Activated CD4-positive, alpha-beta memory T cell treated with anti-CD3 and anti-CD28 coated beads for 36 hours (primary cell): ENCODE measurements around the gene TPCN1. TPM values are rescaled to one million over a fixed set of nuclear protein-coding genes. Genes with fewer than 3 reads are reported as not detected.

Experiments used
- CTCF ChIA-PET: fragments of 350-600 bp; sonication (Branson Sonifier 250); formaldehyde crosslinking; loops from one replicate; lab custom pipeline; 2021; ENCODE audit warnings: antibody characterized with exemption, inconsistent platforms; lab: Charles Lee
- POLR2A ChIA-PET: fragments of 350-600 bp; sonication (Branson Sonifier 250); formaldehyde crosslinking; loops from one replicate; lab custom pipeline; 2021; ENCODE audit warnings: antibody characterized with exemption; lab: Charles Lee
- DNase-seq: peaks from one replicate; pipeline ENCODE4 v3.0.0-alpha.2; 2020
- H3K27ac Mint-ChIP-seq: one replicate; pipeline ENCODE4 v1.8.0; 2021; ENCODE audit warnings: mixed read lengths
- H3K27me3 Mint-ChIP-seq: one replicate; pipeline ENCODE4 v1.8.0; 2021; ENCODE audit warnings: mixed read lengths
- H3K36me3 Mint-ChIP-seq: one replicate; pipeline ENCODE4 v1.8.0; 2021; ENCODE audit warnings: mixed read lengths
- H3K4me1 Mint-ChIP-seq: one replicate; pipeline ENCODE4 v1.8.0; 2021; ENCODE audit warnings: low read depth, mixed read lengths
- H3K4me3 Mint-ChIP-seq: one replicate; pipeline ENCODE4 v1.8.0; 2021; ENCODE audit warnings: mild to moderate bottlenecking, mixed read lengths
- H3K9me3 Mint-ChIP-seq: one replicate; pipeline ENCODE4 v1.8.0; 2021; ENCODE audit warnings: mixed read lengths
- intact Hi-C: fragments of 100-400 bp; cut with micrococcal nuclease; formaldehyde crosslinking; loops from one replicate; pipeline ENCODE4 v1.15.1; 2023
- total RNA-seq, 2 experiments: library from RNA; stranded (reverse); gene quantifications; one replicate each; pipeline ENCODE4 v1.2.3, GENCODE V29; 2021

TPCN1 gene
- total RNA-seq, 2 experiments from 2014 or later = 44.0 to 51.6 TPM

- H3K4me3 Mint-ChIP-seq = no peak overlapping the region
- no peak overlapping the region for H3K27ac Mint-ChIP-seq
- peaks cover 30% of the 10 kb centered on the region for H3K36me3 Mint-ChIP-seq
- ChIA-PET CTCF (interaction anchor here (1.6 kb wide), 1 partner anchor 13 kb away, joined by 6 read pairs; no protein-coding TSS in a partner anchor), POLR2A (no interaction called here)
- no peaks in the 10 kb centered on the region for H3K27me3 Mint-ChIP-seq
- intact Hi-C loops = no loop called here
- H3K4me1 Mint-ChIP-seq = no peaks in the 10 kb centered on the region
- peak; percentile 22 for DNase-seq
- H3K9me3 Mint-ChIP-seq = no peaks in the 10 kb centered on the region
Measured at GRCh38 chr12:113310489-113310888, 89.2 kb downstream of the TPCN1 start.

DNA sequence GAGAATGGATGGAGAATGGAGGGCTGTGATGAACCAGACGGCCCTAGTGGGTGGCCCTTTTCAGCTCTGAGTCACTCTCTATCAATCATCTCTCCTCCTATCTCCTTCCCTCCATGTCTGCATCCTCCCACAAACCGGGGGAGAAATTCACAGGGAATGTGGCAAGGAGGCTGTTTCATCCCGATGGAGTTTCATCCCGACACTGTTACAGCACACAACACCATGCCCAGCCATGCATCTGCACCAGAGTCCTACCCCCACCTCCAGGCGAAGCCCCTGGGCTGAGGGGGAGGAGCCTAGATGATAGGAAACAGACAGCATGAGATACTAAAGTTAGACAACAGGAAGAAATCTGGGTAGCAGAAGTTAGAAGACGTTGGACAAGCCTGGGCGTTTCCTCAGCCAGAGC, 92.9 kb downstream of the TPCN1 start:
- CTCF ChIA-PET = interaction anchor here (1.3 kb wide), 1 partner anchor 111 kb away, joined by 3 read pairs; no protein-coding TSS in a partner anchor
- intact Hi-C loops = no loop called here

DNA sequence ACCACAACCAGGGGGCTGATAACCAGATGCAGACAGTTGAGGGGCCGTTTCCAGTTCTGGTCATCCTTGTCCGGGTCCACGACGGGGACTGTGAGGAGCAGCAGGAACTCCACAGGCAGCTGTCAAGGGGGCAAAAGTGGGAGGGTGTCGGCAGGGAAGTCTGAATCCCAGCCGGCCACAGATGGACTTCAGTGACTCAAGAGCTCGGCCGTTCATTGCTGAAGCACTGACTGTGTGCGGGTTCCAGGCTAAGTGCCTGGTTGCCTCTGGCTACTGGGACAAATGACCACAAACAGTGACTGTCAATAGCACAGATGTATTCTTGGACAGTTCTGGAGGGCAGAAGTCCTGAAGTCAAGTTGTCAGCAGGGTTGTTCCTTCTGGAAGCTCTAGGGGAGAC, 94.1 kb downstream of the TPCN1 start:
- DNase-seq = no peak
- ChIA-PET CTCF (no interaction called here), POLR2A (no interaction called here)
- Mint-ChIP-seq H3K9me3 (no peaks in the 10 kb centered on the region), H3K4me3 (no peak overlapping the region), H3K27ac (no peak overlapping the region), H3K27me3 (no peaks in the 10 kb centered on the region), H3K4me1 (no peaks in the 10 kb centered on the region), H3K36me3 (peaks cover 43% of the 10 kb centered on the region)
- intact Hi-C loops = no loop called here

More for the DNA sequence above, 92.9 kb downstream of the TPCN1 start:
- Mint-ChIP-seq H3K9me3 (no peaks in the 10 kb centered on the region), H3K36me3 (peaks cover 40% of the 10 kb centered on the region), H3K4me1 (no peaks in the 10 kb centered on the region), H3K27ac (no peak overlapping the region), H3K27me3 (no peaks in the 10 kb centered on the region), H3K4me3 (no peak overlapping the region)
- no peak for DNase-seq
- POLR2A ChIA-PET = no interaction called here

DNA sequence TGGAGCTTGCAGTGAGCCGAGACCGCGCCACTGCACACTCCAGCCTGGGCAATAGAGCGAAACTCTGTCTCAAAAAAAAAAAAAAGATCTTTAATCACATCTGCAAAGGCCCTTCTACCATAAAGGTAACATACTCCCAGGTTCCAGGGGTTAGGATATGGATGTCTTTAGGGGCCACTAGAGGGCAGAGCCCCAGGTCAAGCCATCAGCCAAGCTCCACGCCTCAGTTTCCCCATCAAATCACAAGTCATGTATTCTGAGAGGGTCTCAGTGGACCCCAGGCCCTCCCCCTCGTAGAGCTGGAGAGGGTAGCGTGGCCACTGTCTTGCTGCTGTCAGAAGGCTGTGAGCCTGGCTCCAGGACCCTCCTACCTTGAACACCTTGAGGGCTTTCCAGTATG, 94.9 kb downstream of the TPCN1 start:
- intact Hi-C loops = no loop called here
- DNase-seq = no peak
- POLR2A ChIA-PET = no interaction called here
- Mint-ChIP-seq H3K4me3 (no peak overlapping the region), H3K9me3 (no peaks in the 10 kb centered on the region), H3K36me3 (peaks cover 39% of the 10 kb centered on the region), H3K27ac (no peak overlapping the region), H3K4me1 (no peaks in the 10 kb centered on the region), H3K27me3 (no peaks in the 10 kb centered on the region)
- CTCF ChIA-PET = interaction anchor here (0.5 to 1.2 kb wide), 2 partner anchors 47 to 117 kb away, joined by 3 read pairs; no protein-coding TSS in a partner anchor

DNA sequence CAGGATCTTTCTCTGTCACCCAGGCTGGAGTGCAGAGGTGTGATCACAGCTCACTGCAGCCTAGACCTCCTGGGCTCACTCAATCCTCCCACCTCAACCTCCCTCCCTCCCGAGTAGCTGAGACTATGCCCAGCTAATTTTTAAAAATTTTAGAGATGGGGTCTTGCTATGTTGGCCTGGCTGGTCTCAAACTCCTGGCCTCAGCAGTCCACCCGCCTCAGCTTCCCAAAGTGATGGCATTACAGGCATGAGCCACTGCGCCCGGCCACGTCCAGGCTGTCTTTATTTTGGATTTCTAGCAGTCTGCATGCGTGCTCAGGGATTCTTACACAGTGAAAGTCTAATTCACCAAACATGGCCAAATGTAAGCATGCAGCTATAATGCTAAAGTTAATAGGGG, 95.9 kb downstream of the TPCN1 start:
- ChIA-PET CTCF (interaction anchor here (1.2 kb wide), 1 partner anchor 46 kb away, joined by 3 read pairs; no protein-coding TSS in a partner anchor), POLR2A (no interaction called here)
- Mint-ChIP-seq H3K4me1 (no peaks in the 10 kb centered on the region), H3K9me3 (peaks cover 2% of the 10 kb centered on the region), H3K4me3 (no peak overlapping the region), H3K27ac (no peak overlapping the region), H3K27me3 (no peaks in the 10 kb centered on the region), H3K36me3 (peaks cover 41% of the 10 kb centered on the region)
- no peak for DNase-seq
- intact Hi-C loops = no loop called here

DNA sequence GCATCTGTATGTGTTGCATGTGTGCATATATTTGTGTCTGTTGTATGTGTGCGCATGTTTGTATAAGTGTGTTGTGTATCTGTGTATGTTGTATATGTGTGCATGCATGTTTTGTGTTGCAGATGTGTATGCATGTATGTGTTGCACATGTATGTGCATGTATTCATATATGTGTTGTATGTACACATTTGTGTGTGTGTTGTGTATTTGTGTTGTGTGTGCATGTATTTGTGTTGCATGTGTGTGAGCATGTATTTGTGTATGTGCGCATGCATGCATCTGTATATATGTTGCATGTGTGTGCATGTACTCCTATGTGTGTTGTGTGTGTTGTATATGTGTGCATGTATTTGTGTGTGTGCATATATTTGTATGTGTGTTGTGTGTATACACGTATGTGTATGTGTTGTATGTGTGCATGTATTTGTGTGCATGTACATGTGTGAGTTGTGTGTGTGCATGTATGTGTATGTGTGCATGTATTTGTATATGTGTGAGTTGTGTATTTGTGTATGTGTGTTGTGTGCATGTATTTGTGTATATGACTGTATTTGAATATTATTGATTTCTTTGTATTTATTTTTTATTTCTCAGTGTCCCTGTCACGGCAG, 96.9 kb downstream of the TPCN1 start:
- Mint-ChIP-seq H3K4me3 (no peak overlapping the region), H3K27ac (no peak overlapping the region), H3K4me1 (peaks cover 3% of the 10 kb centered on the region), H3K9me3 (peaks cover 5% of the 10 kb centered on the region), H3K27me3 (no peaks in the 10 kb centered on the region), H3K36me3 (peaks cover 45% of the 10 kb centered on the region)
- DNase-seq = no peak
- intact Hi-C loops = no loop called here
- CTCF ChIA-PET = no interaction called here
- POLR2A ChIA-PET = no interaction called here

GRCh38 chr12:113318900-113319628, 97.8 kb downstream of the TPCN1 start:
- intact Hi-C loops = no loop called here
- H3K27me3 Mint-ChIP-seq = no peaks in the 10 kb centered on the region
- H3K27ac Mint-ChIP-seq = no peak overlapping the region
- DNase-seq = no peak
- H3K4me3 Mint-ChIP-seq = no peak overlapping the region
- H3K9me3 Mint-ChIP-seq = peaks cover 5% of the 10 kb centered on the region
- CTCF ChIA-PET = no interaction called here
- H3K4me1 Mint-ChIP-seq = peaks cover 6% of the 10 kb centered on the region
- POLR2A ChIA-PET = no interaction called here
- peaks cover 44% of the 10 kb centered on the region for H3K36me3 Mint-ChIP-seq

DNA sequence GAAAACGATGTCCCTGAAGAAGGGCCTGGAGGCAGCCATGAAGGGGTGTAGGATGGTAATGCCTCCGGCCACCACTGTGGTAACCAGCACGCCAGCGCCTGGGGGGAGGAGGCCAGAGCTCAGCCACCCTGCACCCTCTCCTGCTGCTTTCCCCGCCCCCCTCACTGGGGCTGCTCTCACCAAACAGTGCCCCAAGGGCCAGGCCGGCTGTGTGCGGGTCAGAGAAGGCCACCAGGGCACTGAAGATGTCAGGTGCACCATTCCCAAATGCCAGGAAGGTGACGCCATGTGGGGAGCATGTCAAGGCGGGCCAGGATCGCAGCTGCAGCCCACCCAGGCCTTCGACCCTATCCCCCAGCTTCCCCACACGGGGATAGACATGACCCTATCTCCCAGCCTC, 99.1 kb downstream of the TPCN1 start:
- Mint-ChIP-seq H3K27me3 (no peaks in the 10 kb centered on the region), H3K4me1 (peaks cover 6% of the 10 kb centered on the region), H3K27ac (no peak overlapping the region), H3K9me3 (peaks cover 5% of the 10 kb centered on the region), H3K36me3 (peaks cover 37% of the 10 kb centered on the region), H3K4me3 (no peak overlapping the region)
- no peak for DNase-seq
- POLR2A ChIA-PET = no interaction called here
- CTCF ChIA-PET = no interaction called here
- intact Hi-C loops = no loop called here

GRCh38 chr12:113322343-113322742, 101.1 kb downstream of the TPCN1 start:
- ChIA-PET POLR2A (no interaction called here), CTCF (interaction anchor here (1.0 to 1.8 kb wide), 2 partner anchors 12 to 103 kb away, joined by 3 to 6 read pairs; no protein-coding TSS in a partner anchor)
- Mint-ChIP-seq H3K27me3 (no peaks in the 10 kb centered on the region), H3K36me3 (peaks cover 36% of the 10 kb centered on the region), H3K4me3 (no peak overlapping the region), H3K9me3 (peaks cover 5% of the 10 kb centered on the region), H3K27ac (no peak overlapping the region), H3K4me1 (peaks cover 6% of the 10 kb centered on the region)
- intact Hi-C loops = no loop called here
- no peak for DNase-seq

- peaks cover 12% of the 10 kb centered on the region for H3K4me1 Mint-ChIP-seq
- ChIA-PET CTCF (interaction anchor here (1.2 kb wide), 1 partner anchor 99 kb away, joined by 5 read pairs; no protein-coding TSS in a partner anchor), POLR2A (interaction anchor here (0.5 kb wide), 1 partner anchor 140 kb away, joined by 3 read pairs; the partner anchor contains the start of genes DDX54 and RITA1)
- peaks cover 24% of the 10 kb centered on the region for H3K36me3 Mint-ChIP-seq
- intact Hi-C loops = no loop called here
- no peaks in the 10 kb centered on the region for H3K27me3 Mint-ChIP-seq
- no peak overlapping the region for H3K27ac Mint-ChIP-seq
- H3K9me3 Mint-ChIP-seq = peaks cover 5% of the 10 kb centered on the region
- no peak for DNase-seq
- H3K4me3 Mint-ChIP-seq = no peak overlapping the region
Measured at GRCh38 chr12:113325916-113326315, 104.7 kb downstream of the TPCN1 start.

GRCh38 chr12:113326775-113327395, 105.6 kb downstream of the TPCN1 start:
- H3K27ac Mint-ChIP-seq = peak overlapping the region; percentile 8
- DNase-seq = no peak
- no peak overlapping the region for H3K4me3 Mint-ChIP-seq
- H3K36me3 Mint-ChIP-seq = peaks cover 26% of the 10 kb centered on the region
- ChIA-PET POLR2A (interaction anchor here (0.5 to 0.7 kb wide), 2 partner anchors 141 to 332 kb away, joined by 3 to 6 read pairs; partner anchors contain the start of genes DDX54 and RITA1), CTCF (interaction anchor here (0.8 to 1.2 kb wide), 2 partner anchors 98 to 104 kb away, joined by 3 to 5 read pairs; no protein-coding TSS in a partner anchor)
- no peaks in the 10 kb centered on the region for H3K27me3 Mint-ChIP-seq
- H3K9me3 Mint-ChIP-seq = peaks cover 5% of the 10 kb centered on the region
- intact Hi-C loops = no loop called here
- H3K4me1 Mint-ChIP-seq = peaks cover 16% of the 10 kb centered on the region

- no peak for DNase-seq
- intact Hi-C loops = no loop called here
- Mint-ChIP-seq H3K4me1 (peaks cover 28% of the 10 kb centered on the region), H3K36me3 (peaks cover 26% of the 10 kb centered on the region), H3K9me3 (no peaks in the 10 kb centered on the region), H3K4me3 (no peak overlapping the region), H3K27me3 (no peaks in the 10 kb centered on the region), H3K27ac (no peak overlapping the region)
- ChIA-PET POLR2A (no interaction called here), CTCF (no interaction called here)
Measured at GRCh38 chr12:113328368-113328889, 107.2 kb downstream of the TPCN1 start.
